ENCODE results near the gene CASR. TPM values are rescaled to one million over a fixed set of nuclear protein-coding genes. Genes with fewer than 3 reads are reported as not detected.

The CASR gene
- total RNA-seq, 1 experiment from 2014 or later, result 0.02 TPM

- H4K20me1 ChIP-seq (ENCODE audit: control insufficient read depth, insufficient read depth, insufficient read length), result no peaks in the 10 kb centered on the region
- H3K4ac ChIP-seq (ENCODE audit: low read depth, low read length), result no peak overlapping the region
- no peaks in the 10 kb centered on the region; the same call in 1 of the 2 replicates for H3K4me1 ChIP-seq (ENCODE audit: insufficient read depth, low read length)
Observed at GRCh38 chr3:122234117-122234516, 50.6 kb downstream of the CASR start.

More at GRCh38 chr3:122234117-122234516, 50.6 kb downstream of the CASR start:
- no peak overlapping the region for H3K27ac ChIP-seq (ENCODE audit: insufficient read length, low read depth, low read length)
- no peak overlapping the region for H3T11ph ChIP-seq (ENCODE audit: low read length)
- no peaks in the 10 kb centered on the region for H3K79me1 ChIP-seq (ENCODE audit: insufficient read depth, low read depth, low read length, poor library complexity, severe bottlenecking)
- no peak overlapping the region for H4K91ac ChIP-seq (ENCODE audit: insufficient read length, low read depth, low read length)
- no CpG with 5 or more reads among the region's 1 CpG for WGBS (ENCODE audit: extremely low coverage, insufficient read length, low lambda C conversion rate)
- no peak overlapping the region for H2BK15ac ChIP-seq (ENCODE audit: low read depth, low read length)
- H3K4me1 Mint-ChIP-seq, result peaks cover 0 to 5% of the 10 kb centered on the region in 2 experiments; a peak in 2 of 4 replicates
- no peak overlapping the region for H4K8ac ChIP-seq (replicated peaks; ENCODE audit: insufficient read length, low read depth, low read length)
- H3K56ac ChIP-seq (ENCODE audit: insufficient read length, low read depth, low read length), result no peak overlapping the region
- no peaks in the 10 kb centered on the region for H3K27me3 ChIP-seq (ENCODE audit: insufficient read depth, low read length)
- H3K23me2 ChIP-seq (ENCODE audit: insufficient read length, low read depth, low read length, poor library complexity, severe bottlenecking), result no peaks in the 10 kb centered on the region
- no peak overlapping the region for H3K14ac ChIP-seq (ENCODE audit: insufficient read depth, low read length)
- no peak overlapping the region for H2BK120ac ChIP-seq (ENCODE audit: low read depth, low read length, poor library complexity, severe bottlenecking)
- H3K18ac ChIP-seq (ENCODE audit: insufficient read length, low read depth, low read length), result no peak overlapping the region
- H3K9me3 Mint-ChIP-seq, result no peaks in the 10 kb centered on the region; a peak in 1 of 5 replicates
- no peak overlapping the region for H2BK5ac ChIP-seq (ENCODE audit: insufficient read length, low read length)
- no peaks in the 10 kb centered on the region for H3K36me3 Mint-ChIP-seq (ENCODE audit: insufficient read depth in 1 of 3, low read depth in 3 of 3)
- DNase-seq, result no peak
- no peak overlapping the region for H2AK5ac ChIP-seq (ENCODE audit: insufficient read length, low read length)
- H3K27me3 Mint-ChIP-seq (ENCODE audit: low read depth), result peaks cover 3% of the 10 kb centered on the region; the same call in 1 of the 2 replicates
- H3K23ac ChIP-seq (ENCODE audit: insufficient read length, low read depth, low read length), result no peak overlapping the region
- H3K9ac ChIP-seq (ENCODE audit: extremely low read depth, insufficient read length, low read length), result no peak overlapping the region
- H2BK12ac ChIP-seq (ENCODE audit: insufficient read length, low read depth, low read length), result no peak overlapping the region
- H3K27ac Mint-ChIP-seq, result no peak overlapping the region
- H3K4me2 ChIP-seq (ENCODE audit: insufficient read depth, insufficient read length, low read length), result no peak overlapping the region
- no peak overlapping the region for H2AFZ ChIP-seq (ENCODE audit: low read length)
- H3K79me2 ChIP-seq (ENCODE audit: insufficient read depth, low read length), result no peaks in the 10 kb centered on the region
- H3K4me3 Mint-ChIP-seq, result no peak overlapping the region
- H4K5ac ChIP-seq (ENCODE audit: insufficient read length, low read depth, low read length), result no peak overlapping the region
- no peak overlapping the region for H2BK20ac ChIP-seq (ENCODE audit: low read depth, low read length, poor library complexity, severe bottlenecking)
- TF ChIP-seq CTCF (conservative IDR thresholded peaks at IDR 0.05), result no peak
- H3K9me3 ChIP-seq (ENCODE audit: control insufficient read depth, low read depth, low read length), result no peaks in the 10 kb centered on the region
